Hematopoietic multipotent progenitor cell treated with erythropoietin and hydrocortisone succinate and interleukin-3 and kit ligand, for 17 days (in vitro differentiated cells): Measurements from ENCODE around the gene PLEKHH3.
A peak's percentile ranks its signal among the peaks of the same experiment; 100 is the strongest.
"Not testable (repeated sequence)": the region's sequence is repeated elsewhere in the genome, so short reads cannot be mapped to it uniquely, and the experiment has no call there.

Experiments used
- DNase-seq: peaks from one replicate; pipeline ENCODE4 v3.0.0-alpha.2; 2015; ENCODE audit warnings: low spot score

The PLEKHH3 gene

GRCh38 chr17:42672038-42672437 is 4.8 kb downstream of the PLEKHH3 start:
- no peak for DNase-seq

- peak; percentile 28 for DNase-seq
Measured at GRCh38 chr17:42670789-42671657, 5.8 kb downstream of the PLEKHH3 start.

GRCh38 chr17:42669977-42670788 is 6.6 kb downstream of the PLEKHH3 start:
- DNase-seq = no peak

GRCh38 chr17:42669705-42669976 is 7.2 kb downstream of the PLEKHH3 start:
- DNase-seq = no peak

- peak; percentile 49 for DNase-seq
Measured at GRCh38 chr17:42667088-42667951, 9.5 kb downstream of the PLEKHH3 start.

- DNase-seq = not testable (repeated sequence)
Measured at GRCh38 chr17:42666126-42666525, 10.7 kb downstream of the PLEKHH3 start.

GRCh38 chr17:42665581-42666001 is 11.2 kb downstream of the PLEKHH3 start:
- DNase-seq = no peak

- DNase-seq = no peak
Measured at GRCh38 chr17:42660692-42661345, 16.0 kb downstream of the PLEKHH3 start.

GRCh38 chr17:42659932-42660274 is 16.9 kb downstream of the PLEKHH3 start:
- DNase-seq = not testable (repeated sequence)

- DNase-seq = peak; percentile 73
Measured at GRCh38 chr17:42659079-42659931, 17.5 kb downstream of the PLEKHH3 start, which contains the start of gene TUBG2. Gene TUBG2, plus strand, starts transcription at chr17:42659284. Its CDS starts 220 bp downstream, at chr17:42659504.

- DNase-seq = no peak
Measured at GRCh38 chr17:42657824-42658588, 18.8 kb downstream of the PLEKHH3 start.

GRCh38 chr17:42655528-42655927 is 21.3 kb downstream of the PLEKHH3 start:
- DNase-seq = no peak

GRCh38 chr17:42653179-42654124 is 23.3 kb downstream of the PLEKHH3 start:
- no peak for DNase-seq

- DNase-seq = no peak
Measured at GRCh38 chr17:42651392-42651791, 25.4 kb downstream of the PLEKHH3 start.

- no peak for DNase-seq
Measured at GRCh38 chr17:42647778-42648177, 29.0 kb downstream of the PLEKHH3 start.

- no peak for DNase-seq
Measured at GRCh38 chr17:42642336-42642735, 34.5 kb downstream of the PLEKHH3 start.

- peak; percentile 67 for DNase-seq
Measured at GRCh38 chr17:42640121-42640520, 36.7 kb downstream of the PLEKHH3 start.

- DNase-seq = no peak
Measured at GRCh38 chr17:42639525-42640113, 37.2 kb downstream of the PLEKHH3 start.
